ENCODE measurements around the gene SRRD.

SRRD gene

DNA sequence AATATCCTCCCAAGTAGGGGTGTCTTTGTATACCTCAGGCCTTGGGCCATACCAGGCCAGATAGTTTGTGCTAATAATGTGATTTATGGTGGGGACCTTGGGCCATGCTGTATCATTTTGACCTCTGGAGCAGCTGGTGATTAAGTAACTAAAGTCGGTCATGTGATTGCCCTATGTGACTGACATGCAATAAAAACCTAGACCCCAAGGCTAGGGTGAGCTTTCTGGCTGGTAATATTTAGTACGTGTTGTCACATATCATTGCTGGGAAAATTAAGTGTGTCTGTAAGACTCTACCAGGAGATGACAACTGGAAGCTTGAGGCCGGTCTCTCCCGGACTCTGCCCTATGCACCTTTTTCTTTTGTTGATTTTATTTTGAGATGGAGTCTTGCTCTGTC is 41.2 kb downstream of the SRRD start:
- H3K79me2 ChIP-seq (ENCODE audit: insufficient read depth, low read length): no peaks in the 10 kb centered on the region
- H3K9me2 ChIP-seq (replicated peaks; ENCODE audit: insufficient read depth, low read length): no peaks in the 10 kb centered on the region
- H2AFZ ChIP-seq (ENCODE audit: low read depth, low read length, severe bottlenecking): no peak overlapping the region
- no peaks in the 10 kb centered on the region for H3K27me3 ChIP-seq (ENCODE audit: low read length)
- H4K20me1 ChIP-seq (ENCODE audit: low read depth, low read length): no peaks in the 10 kb centered on the region
- no peak for TF ChIP-seq EZH2phosphoT487 (conservative IDR thresholded peaks at IDR 0.05; ENCODE audit: low read length)
- TF ChIP-seq, protein P1, sequence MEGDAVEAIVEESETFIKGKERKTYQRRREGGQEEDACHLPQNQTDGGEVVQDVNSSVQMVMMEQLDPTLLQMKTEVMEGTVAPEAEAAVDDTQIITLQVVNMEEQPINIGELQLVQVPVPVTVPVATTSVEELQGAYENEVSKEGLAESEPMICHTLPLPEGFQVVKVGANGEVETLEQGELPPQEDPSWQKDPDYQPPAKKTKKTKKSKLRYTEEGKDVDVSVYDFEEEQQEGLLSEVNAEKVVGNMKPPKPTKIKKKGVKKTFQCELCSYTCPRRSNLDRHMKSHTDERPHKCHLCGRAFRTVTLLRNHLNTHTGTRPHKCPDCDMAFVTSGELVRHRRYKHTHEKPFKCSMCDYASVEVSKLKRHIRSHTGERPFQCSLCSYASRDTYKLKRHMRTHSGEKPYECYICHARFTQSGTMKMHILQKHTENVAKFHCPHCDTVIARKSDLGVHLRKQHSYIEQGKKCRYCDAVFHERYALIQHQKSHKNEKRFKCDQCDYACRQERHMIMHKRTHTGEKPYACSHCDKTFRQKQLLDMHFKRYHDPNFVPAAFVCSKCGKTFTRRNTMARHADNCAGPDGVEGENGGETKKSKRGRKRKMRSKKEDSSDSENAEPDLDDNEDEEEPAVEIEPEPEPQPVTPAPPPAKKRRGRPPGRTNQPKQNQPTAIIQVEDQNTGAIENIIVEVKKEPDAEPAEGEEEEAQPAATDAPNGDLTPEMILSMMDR (IDR thresholded peaks at IDR 0.05; ENCODE audit: insufficient read depth, low read length, poor library complexity, severe bottlenecking): no peak
- no peak overlapping the region for H3K4me2 ChIP-seq (ENCODE audit: low read depth, low read length, poor library complexity, severe bottlenecking)
- no peak overlapping the region for H3K27ac ChIP-seq (ENCODE audit: low read depth, low read length)
- no peak overlapping the region for H3K9ac ChIP-seq (ENCODE audit: low read length)
- no peaks in the 10 kb centered on the region for H3K9me3 ChIP-seq (ENCODE audit: insufficient read depth, low read length)
- no peak overlapping the region for H3K4me3 ChIP-seq (ENCODE audit: insufficient read depth, low read length, poor library complexity, severe bottlenecking)
- H3K36me3 ChIP-seq (ENCODE audit: low read length): no peaks in the 10 kb centered on the region
- H3F3A ChIP-seq (ENCODE audit: insufficient read depth): peaks cover 6% of the 10 kb centered on the region; the same call in 1 of the 2 replicates

DNA sequence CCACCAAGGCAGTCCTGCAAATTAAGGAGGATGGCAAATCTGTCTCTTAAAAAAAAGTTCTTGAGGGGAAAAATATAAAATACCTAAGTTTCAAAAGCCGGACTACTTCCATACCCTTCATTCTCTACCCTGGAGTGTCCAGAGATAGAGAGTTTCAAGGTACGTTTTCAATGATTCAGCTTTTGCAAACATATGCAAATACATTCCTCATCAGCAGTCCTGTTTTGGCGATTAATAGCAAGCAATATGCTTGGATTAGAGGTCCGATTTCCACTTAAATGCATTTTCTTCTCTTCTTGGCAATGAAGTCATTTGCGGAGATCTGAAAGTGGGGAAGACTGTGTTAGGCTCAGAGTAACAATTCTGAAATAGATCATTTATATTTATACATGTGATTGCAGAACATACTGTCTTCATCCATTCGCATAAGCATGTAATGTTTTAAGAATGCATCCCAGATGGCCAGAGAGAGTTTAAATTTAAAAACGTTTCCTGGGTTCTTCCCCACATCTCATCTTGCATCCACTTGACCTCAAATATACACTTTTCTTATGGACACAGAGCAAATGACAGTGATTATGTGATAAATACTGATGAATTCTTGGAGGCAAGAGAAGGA is 42.4 kb downstream of the SRRD start:
- no peaks in the 10 kb centered on the region for H4K20me1 ChIP-seq (ENCODE audit: low read depth, low read length)
- H3K27me3 ChIP-seq (ENCODE audit: low read length): no peaks in the 10 kb centered on the region
- TF ChIP-seq EZH2phosphoT487 (conservative IDR thresholded peaks at IDR 0.05; ENCODE audit: low read length): no peak
- TF ChIP-seq, protein P1 (IDR thresholded peaks at IDR 0.05; ENCODE audit: insufficient read depth, low read length, poor library complexity, severe bottlenecking): no peak
- H3K9ac ChIP-seq (ENCODE audit: low read length): no peak overlapping the region
- no peaks in the 10 kb centered on the region for H3K79me2 ChIP-seq (ENCODE audit: insufficient read depth, low read length)
- peaks cover 6% of the 10 kb centered on the region; the same call in 1 of the 2 replicates for H3F3A ChIP-seq (ENCODE audit: insufficient read depth)
- H3K4me2 ChIP-seq (ENCODE audit: low read depth, low read length, poor library complexity, severe bottlenecking): no peak overlapping the region
- H2AFZ ChIP-seq (ENCODE audit: low read depth, low read length, severe bottlenecking): no peak overlapping the region
- no peak overlapping the region for H3K4me3 ChIP-seq (ENCODE audit: insufficient read depth, low read length, poor library complexity, severe bottlenecking)
- no peaks in the 10 kb centered on the region for H3K36me3 ChIP-seq (ENCODE audit: low read length)
- no peak overlapping the region for H3K27ac ChIP-seq (ENCODE audit: low read depth, low read length)
- H3K9me2 ChIP-seq (replicated peaks; ENCODE audit: insufficient read depth, low read length): no peaks in the 10 kb centered on the region
- no peaks in the 10 kb centered on the region for H3K9me3 ChIP-seq (ENCODE audit: insufficient read depth, low read length)

DNA sequence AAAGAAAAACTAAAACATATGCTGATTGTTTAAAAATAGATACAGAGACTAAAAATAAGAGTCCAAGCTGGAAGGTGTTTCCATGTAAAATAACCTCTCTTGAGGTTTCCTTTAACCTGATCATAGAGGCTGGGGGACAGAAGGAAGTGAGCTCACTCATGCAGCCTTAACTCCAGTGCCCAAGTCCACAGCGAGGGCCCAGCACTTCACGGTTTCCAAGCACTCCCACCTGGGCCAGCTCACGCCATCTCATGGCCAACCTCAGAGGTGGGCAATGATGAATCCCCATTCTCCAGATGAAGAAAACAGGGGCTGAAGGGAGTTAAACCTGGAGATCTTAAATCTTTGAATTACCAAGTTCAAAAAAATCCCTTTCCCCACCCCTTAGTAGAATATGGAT is 43.5 kb downstream of the SRRD start:
- Histone ChIP-seq H3K27ac (ENCODE audit: low read depth, low read length) (no peak overlapping the region), H3K27me3 (ENCODE audit: low read length) (no peaks in the 10 kb centered on the region), H4K20me1 (ENCODE audit: low read depth, low read length) (no peaks in the 10 kb centered on the region), H3K4me2 (ENCODE audit: low read depth, low read length, poor library complexity, severe bottlenecking) (no peak overlapping the region), H3K9me3 (ENCODE audit: insufficient read depth, low read length) (no peaks in the 10 kb centered on the region), H3K36me3 (ENCODE audit: low read length) (no peaks in the 10 kb centered on the region), H3F3A (ENCODE audit: insufficient read depth) (peaks cover 6% of the 10 kb centered on the region; the same call in 1 of the 2 replicates), H3K4me3 (ENCODE audit: insufficient read depth, low read length, poor library complexity, severe bottlenecking) (no peak overlapping the region), H3K9ac (ENCODE audit: low read length) (no peak overlapping the region), H2AFZ (ENCODE audit: low read depth, low read length, severe bottlenecking) (no peak overlapping the region), H3K79me2 (ENCODE audit: insufficient read depth, low read length) (no peaks in the 10 kb centered on the region), H3K9me2 (replicated peaks; ENCODE audit: insufficient read depth, low read length) (no peaks in the 10 kb centered on the region)
- no peak for TF ChIP-seq EZH2phosphoT487 (conservative IDR thresholded peaks at IDR 0.05; ENCODE audit: low read length)
- TF ChIP-seq, protein P1 (IDR thresholded peaks at IDR 0.05; ENCODE audit: insufficient read depth, low read length, poor library complexity, severe bottlenecking): no peak

All from SU-DHL-6 (cell line).